GM12878 (cell line): ENCODE results near the gene SEMA7A. TPM values are rescaled to one million over a fixed set of nuclear protein-coding genes. Genes with fewer than 3 reads are reported as not detected.

Experiments
- ATAC-seq: fragments of 200-7000 bp; cut with Tn5 transposase; 3 replicates; pipeline ENCODE4 v1.9.1; 2020; ENCODE audit warnings: mild to moderate bottlenecking, moderate library complexity
- BruUV-seq: library from RNA; stranded (reverse); fragments of 400-500 nt; replicated peaks from 2 replicates; lab custom pipeline; 2021; lab: Mats Ljungman, UMichigan
- CTCF ChIA-PET: fragments of 300-600 bp; sonication (Branson Sonifier 250); formaldehyde crosslinking; extraction: SDS; loops from one replicate; lab custom pipeline; 2021; ENCODE audit warnings: inconsistent platforms; lab: Yijun Ruan, JAX
- POLR2A ChIA-PET: fragments of 350-600 bp; formaldehyde crosslinking; extraction: SDS; loops from one replicate; lab custom pipeline; 2021; ENCODE audit warnings: inconsistent platforms; lab: Charles Lee
- RAD21 ChIA-PET: fragments of 300-600 bp; sonication (Branson Sonifier 250); formaldehyde crosslinking; loops from one replicate; lab custom pipeline; 2023; ENCODE audit warnings: antibody characterized with exemption; ENCODE audit not compliant: unreplicated experiment; lab: Charles Lee
- SMC1A ChIA-PET: fragments of 300-600 bp; sonication (Branson Sonifier 250); formaldehyde crosslinking; loops from one replicate; lab custom pipeline; 2023; ENCODE audit not compliant: unreplicated experiment, uncharacterized antibody; lab: Charles Lee
- DNase-seq: peaks from one replicate; pipeline ENCODE4 v3.0.0-alpha.2; 2011; ENCODE audit warnings: low read depth, low spot score
- FAIRE-seq: peaks from 3 replicates; lab custom pipeline; 2011; peaks lifted over from hg19 to GRCh38; lab: Jason Lieb, UNC
- H2AFZ ChIP-seq: 2 replicates; pipeline ENCODE4 v1.6.0; 2011; ENCODE audit warnings: low read depth, low read length, control low read depth; ENCODE audit not compliant: control insufficient read depth
- H3K27ac ChIP-seq: 2 replicates; pipeline ENCODE4 v1.5.1; 2011; ENCODE audit warnings: control low read depth; ENCODE audit not compliant: control insufficient read depth, insufficient read depth
- H3K27me3 ChIP-seq, 2 experiments: replicated peaks in 1 of 2; 2 replicates each; pipeline versions ENCODE4 v1.6.0 to v1.6.1; 2011; ENCODE audit warnings: low read length in 1 of 2; ENCODE audit not compliant: control insufficient read depth in 2 of 2, insufficient read depth in 2 of 2
- H3K36me3 ChIP-seq, 2 experiments: 2 replicates each; pipeline ENCODE4 v1.5.1; 2011; ENCODE audit warnings: low read length in 1 of 2; ENCODE audit not compliant: control insufficient read depth in 2 of 2, insufficient read depth in 2 of 2
- H3K4me1 ChIP-seq: 2 replicates; pipeline ENCODE4 v1.6.1; 2011; ENCODE audit warnings: mild to moderate bottlenecking, low read length, moderate library complexity, mixed read lengths; ENCODE audit not compliant: control insufficient read depth, insufficient read depth
- H3K4me2 ChIP-seq: 2 replicates; pipeline ENCODE4 v1.6.0; 2011; ENCODE audit warnings: control low read depth; ENCODE audit not compliant: control insufficient read depth, insufficient read depth
- H3K4me3 ChIP-seq: fragments of 200-600 bp; sonication (generic); 2 replicates; pipeline ENCODE4 v1.5.1; 2016
- H3K79me2 ChIP-seq: 2 replicates; pipeline ENCODE4 v1.6.0; 2011; ENCODE audit warnings: low read length; ENCODE audit not compliant: control insufficient read depth, insufficient read depth
- H3K9ac ChIP-seq: 2 replicates; pipeline ENCODE4 v1.8.0; 2011; ENCODE audit warnings: low read length, control low read depth, mixed read lengths; ENCODE audit not compliant: control insufficient read depth, insufficient read depth
- H3K9me3 ChIP-seq: replicated peaks from 3 replicates; pipeline ENCODE4 v1.5.1; 2011; ENCODE audit warnings: mild to moderate bottlenecking, low read length; ENCODE audit not compliant: control insufficient read depth, insufficient read depth
- H4K20me1 ChIP-seq: 2 replicates; pipeline ENCODE4 v1.6.0; 2011; ENCODE audit not compliant: control insufficient read depth, insufficient read depth
- BACH1 ChIP-seq: fragments of 450-650 bp; IDR thresholded peaks from 2 replicates; pipeline ENCODE4 v1.6.1; 2017; ENCODE audit warnings: mild to moderate bottlenecking, borderline replicate concordance
- EZH2 ChIP-seq: IDR thresholded peaks from 2 replicates; pipeline ENCODE4 v1.6.1; 2012; ENCODE audit warnings: low read depth, mild to moderate bottlenecking, control low read depth, inconsistent platforms, low read length, borderline replicate concordance; ENCODE audit not compliant: control insufficient read depth
- GATAD2B ChIP-seq: fragments of 450-650 bp; conservative IDR thresholded peaks from 2 replicates; pipeline ENCODE4 v1.6.1; 2017; ENCODE audit warnings: low read depth, mild to moderate bottlenecking, moderate library complexity
- HCFC1 ChIP-seq: fragments of 150-350 bp; IDR thresholded peaks from 2 replicates; pipeline ENCODE4 v1.6.1; 2014; ENCODE audit warnings: low read length
- IKZF1 ChIP-seq: fragments of 450-650 bp; conservative IDR thresholded peaks from 2 replicates; pipeline ENCODE4 v1.6.1; 2017; ENCODE audit warnings: antibody characterized with exemption, mild to moderate bottlenecking
- LARP7 ChIP-seq: fragments of 450-650 bp; IDR thresholded peaks from 2 replicates; pipeline ENCODE4 v1.6.1; 2017; ENCODE audit warnings: mild to moderate bottlenecking
- NBN ChIP-seq: fragments of 450-650 bp; IDR thresholded peaks from 2 replicates; pipeline ENCODE4 v1.6.1; 2016
- POLR2AphosphoS2 ChIP-seq: IDR thresholded peaks from 2 replicates; pipeline ENCODE4 v1.6.1; 2011; ENCODE audit warnings: low read depth, mild to moderate bottlenecking, low read length, improper control_type of control experiment, moderate library complexity
- POU2F2 ChIP-seq: IDR thresholded peaks from 3 replicates; pipeline ENCODE4 v1.6.1; 2011; ENCODE audit warnings: low read depth, mild to moderate bottlenecking, low read length, borderline replicate concordance
- RELA ChIP-seq: fragments of 450-650 bp; IDR thresholded peaks from 2 replicates; pipeline ENCODE4 v1.8.0; 2014; ENCODE audit warnings: borderline replicate concordance; ENCODE audit not compliant: partially characterized antibody
- RFX5 ChIP-seq: IDR thresholded peaks from 2 replicates; pipeline ENCODE4 v1.6.1; 2011; ENCODE audit warnings: low read depth, low read length, improper control_type of control experiment
- SIX5 ChIP-seq: IDR thresholded peaks from 2 replicates; pipeline ENCODE4 v1.6.1; 2011; ENCODE audit warnings: mild to moderate bottlenecking, low read depth, low read length, moderate library complexity; ENCODE audit not compliant: severe bottlenecking
- SMARCA5 ChIP-seq: fragments of 450-650 bp; IDR thresholded peaks from 2 replicates; pipeline ENCODE4 v1.6.1; 2017; ENCODE audit warnings: mild to moderate bottlenecking
- STAT1 ChIP-seq: fragments of 450-650 bp; conservative IDR thresholded peaks from 2 replicates; pipeline ENCODE4 v1.6.1; 2014; ENCODE audit warnings: antibody characterized with exemption, mild to moderate bottlenecking
- TCF12 ChIP-seq: IDR thresholded peaks from 2 replicates; pipeline ENCODE4 v1.6.1; 2011; ENCODE audit warnings: low read depth, mild to moderate bottlenecking, low read length
- YBX1 ChIP-seq: fragments of 450-650 bp; IDR thresholded peaks from 2 replicates; pipeline ENCODE4 v1.6.1; 2016; ENCODE audit warnings: antibody characterized with exemption
- YY1 ChIP-seq: IDR thresholded peaks from 2 replicates; pipeline ENCODE4 v1.6.1; 2011; ENCODE audit warnings: low read depth, mild to moderate bottlenecking, low read length
- ZNF207 ChIP-seq: fragments of 450-650 bp; IDR thresholded peaks from 2 replicates; pipeline ENCODE4 v1.6.1; 2014; ENCODE audit warnings: antibody characterized with exemption, mild to moderate bottlenecking, borderline replicate concordance
- ZNF217 ChIP-seq: fragments of 450-650 bp; IDR thresholded peaks from 2 replicates; pipeline ENCODE4 v1.6.1; 2017; ENCODE audit warnings: antibody characterized with exemption, mild to moderate bottlenecking
- WGBS: methylation state at CpG from one replicate; pipeline ENCODE4 v1.1.6; 2016; ENCODE audit warnings: low lambda C conversion rate; ENCODE audit not compliant: insufficient replicate concordance, insufficient coverage; ENCODE audit errors: missing lambda C conversion rate; 5-methylcytosine and 5-hydroxymethylcytosine counted together
- in situ Hi-C: fragments of 300-500 bp; cut with MboI; formaldehyde crosslinking; loops from 9 replicates; pipeline ENCODE4 v1.14.3; 2018; ENCODE audit warnings: mixed read lengths
- intact Hi-C: fragments of 100-400 bp; cut with micrococcal nuclease; formaldehyde crosslinking; loops from one replicate; pipeline ENCODE4 v1.14.2; 2022; ENCODE audit not compliant: unreplicated experiment
- polyA plus RNA-seq, 11 experiments: library from polyadenylated mRNA; depleted of rRNA in 4 of 11; unstranded in 6 of 11; stranded (reverse) in 5 of 11; fragments of >200 nt; fragmentation: Nextera tagmentation in 4 of 11; fragmentation: Illumina TruSeq in 1 of 11; extraction: Ambion mirVana in 4 of 11; extraction: Trizol in 1 of 11; gene quantifications; 1 replicate in 1 of 11; 2 replicates in 10 of 11; pipeline versions ENCODE4 v1.2.1 to v1.2.3, GENCODE V29; 2011 to 2016; ENCODE audit warnings: inconsistent platforms in 2 of 11, missing spikeins in 2 of 11, low read depth in 1 of 11
- total RNA-seq, 4 experiments: library from RNA; depleted of rRNA in 3 of 4; stranded (reverse); fragments of >200 nt in 3 of 4; fragmentation: Illumina TruSeq in 1 of 4; extraction: Trizol in 1 of 4; gene quantifications; 2 replicates each; pipeline versions ENCODE4 v1.2.1 to v1.2.3, GENCODE V29; 2013 to 2021
- TF ChIP-seq, protein P1 (sequence below): IDR thresholded peaks from 2 replicates; pipeline ENCODE4 v1.6.1; 2012; ENCODE audit warnings: improper control_type of control experiment, low read depth, low read length; ENCODE audit not compliant: insufficient replicate concordance
- TF ChIP-seq, protein P2 (sequence below): IDR thresholded peaks from 2 replicates; pipeline ENCODE4 v1.6.1; 2011; ENCODE audit warnings: borderline replicate concordance, low read depth, mild to moderate bottlenecking, moderate library complexity, mixed read lengths, low read length; ENCODE audit not compliant: insufficient read depth; ENCODE audit errors: extremely low read length

The SEMA7A gene
- total and polyA plus RNA-seq, 10 of the 15 experiments (the other 5 are each of a cell fraction or from before 2014, with no cell fraction given): 0.08 to 112 (median 53.5) TPM

DNA sequence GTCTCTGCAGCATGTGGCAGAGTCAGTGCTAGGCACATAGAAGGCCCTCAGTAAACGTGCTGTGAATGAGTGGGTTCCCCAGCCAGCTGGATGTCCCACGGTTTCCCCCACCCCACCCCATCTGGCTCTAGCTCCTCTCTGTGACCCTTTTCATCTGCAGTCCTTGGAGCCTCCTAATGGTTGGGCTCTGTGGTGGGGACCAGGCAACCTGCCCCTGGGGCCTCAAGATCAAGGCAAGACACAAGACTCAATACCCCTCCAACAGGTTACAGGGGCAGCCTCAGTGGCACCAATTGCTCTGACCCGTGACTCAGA lies 49.2 kb downstream of the SEMA7A start:
- CTCF ChIA-PET: interaction anchor here (0.9 to 21.7 kb wide), 13 partner anchors 9 to 414 kb away, joined by 3 to 655 read pairs (median 4); partner anchors contain the start of genes SEMA7A and UBL7
- peaks cover 65% of the 10 kb centered on the region for H3K4me1 ChIP-seq
- H3K9me3 ChIP-seq: no peaks in the 10 kb centered on the region
- 0% methylated on average over 3 of the region's 3 CpGs for WGBS
- peak overlapping the region; percentile 77 for H3K9ac ChIP-seq
- intact Hi-C loops (no loop called here), in situ Hi-C loops (loop anchor here (5.0 kb wide), 2 partner anchors 53 to 158 kb away; partner anchors contain the start of gene ARID3B)
- H3K4me2 ChIP-seq: peak overlapping the region; percentile 81
- no peak for DNase-seq
- peak overlapping the region; percentile 97 for H3K27ac ChIP-seq
- no peaks in the 10 kb centered on the region for H3K27me3 ChIP-seq
- TSS peak; percentile 68 for BruUV-seq
- H3K79me2 ChIP-seq: peaks cover 30% of the 10 kb centered on the region
- H2AFZ ChIP-seq: no peak overlapping the region
- SMC1A ChIA-PET: interaction anchor here (0.6 to 21.3 kb wide), 15 partner anchors 9 to 403 kb away, joined by 3 to 544 read pairs (median 5); partner anchors contain the start of genes ARID3B, SEMA7A and UBL7
- RAD21 ChIA-PET: interaction anchor here (0.6 to 7.4 kb wide), 23 partner anchors 10 to 566 kb away, joined by 3 to 262 read pairs (median 5); partner anchors contain the start of genes ARID3B, PML, SEMA7A and UBL7
- no peak for ATAC-seq
- H3K36me3 ChIP-seq: no peaks in the 10 kb centered on the region; a peak in 1 of 4 replicates
- POLR2A ChIA-PET: interaction anchor here (0.5 to 15.8 kb wide), 19 partner anchors 10 to 404 kb away, joined by 3 to 302 read pairs (median 4); partner anchors contain the start of genes ARID3B, SEMA7A and UBL7
- FAIRE-seq: no peak
- no peaks in the 10 kb centered on the region for H4K20me1 ChIP-seq
- peak overlapping the region; percentile 20; the same call in 1 of the 2 replicates for H3K4me3 ChIP-seq
- TF ChIP-seq POLR2AphosphoS2 (no peak), ZNF217 (0 out of 2 replicates have a peak, but pooled peaks have one; percentile 27), RFX5 (no peak), POU2F2 (no peak), RELA (no peak), NBN (no peak), YBX1 (no peak), STAT1 (no peak), BACH1 (peak; percentile 50; the same call in 1 of the 2 replicates), IKZF1 (no peak), EZH2 (no peak), HCFC1 (no peak), SMARCA5 (no peak), LARP7 (0 out of 2 replicates have a peak, but pooled peaks have one; percentile 39), YY1 (no peak), TCF12 (0 out of 2 replicates have a peak, but pooled peaks have one; percentile 25), ZNF207 (no peak), SIX5 (no peak), GATAD2B (no peak)
- TF ChIP-seq, protein P1, sequence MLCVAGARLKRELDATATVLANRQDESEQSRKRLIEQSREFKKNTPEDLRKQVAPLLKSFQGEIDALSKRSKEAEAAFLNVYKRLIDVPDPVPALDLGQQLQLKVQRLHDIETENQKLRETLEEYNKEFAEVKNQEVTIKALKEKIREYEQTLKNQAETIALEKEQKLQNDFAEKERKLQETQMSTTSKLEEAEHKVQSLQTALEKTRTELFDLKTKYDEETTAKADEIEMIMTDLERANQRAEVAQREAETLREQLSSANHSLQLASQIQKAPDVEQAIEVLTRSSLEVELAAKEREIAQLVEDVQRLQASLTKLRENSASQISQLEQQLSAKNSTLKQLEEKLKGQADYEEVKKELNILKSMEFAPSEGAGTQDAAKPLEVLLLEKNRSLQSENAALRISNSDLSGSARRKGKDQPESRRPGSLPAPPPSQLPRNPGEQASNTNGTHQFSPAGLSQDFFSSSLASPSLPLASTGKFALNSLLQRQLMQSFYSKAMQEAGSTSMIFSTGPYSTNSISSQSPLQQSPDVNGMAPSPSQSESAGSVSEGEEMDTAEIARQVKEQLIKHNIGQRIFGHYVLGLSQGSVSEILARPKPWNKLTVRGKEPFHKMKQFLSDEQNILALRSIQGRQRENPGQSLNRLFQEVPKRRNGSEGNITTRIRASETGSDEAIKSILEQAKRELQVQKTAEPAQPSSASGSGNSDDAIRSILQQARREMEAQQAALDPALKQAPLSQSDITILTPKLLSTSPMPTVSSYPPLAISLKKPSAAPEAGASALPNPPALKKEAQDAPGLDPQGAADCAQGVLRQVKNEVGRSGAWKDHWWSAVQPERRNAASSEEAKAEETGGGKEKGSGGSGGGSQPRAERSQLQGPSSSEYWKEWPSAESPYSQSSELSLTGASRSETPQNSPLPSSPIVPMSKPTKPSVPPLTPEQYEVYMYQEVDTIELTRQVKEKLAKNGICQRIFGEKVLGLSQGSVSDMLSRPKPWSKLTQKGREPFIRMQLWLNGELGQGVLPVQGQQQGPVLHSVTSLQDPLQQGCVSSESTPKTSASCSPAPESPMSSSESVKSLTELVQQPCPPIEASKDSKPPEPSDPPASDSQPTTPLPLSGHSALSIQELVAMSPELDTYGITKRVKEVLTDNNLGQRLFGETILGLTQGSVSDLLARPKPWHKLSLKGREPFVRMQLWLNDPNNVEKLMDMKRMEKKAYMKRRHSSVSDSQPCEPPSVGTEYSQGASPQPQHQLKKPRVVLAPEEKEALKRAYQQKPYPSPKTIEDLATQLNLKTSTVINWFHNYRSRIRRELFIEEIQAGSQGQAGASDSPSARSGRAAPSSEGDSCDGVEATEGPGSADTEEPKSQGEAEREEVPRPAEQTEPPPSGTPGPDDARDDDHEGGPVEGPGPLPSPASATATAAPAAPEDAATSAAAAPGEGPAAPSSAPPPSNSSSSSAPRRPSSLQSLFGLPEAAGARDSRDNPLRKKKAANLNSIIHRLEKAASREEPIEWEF: no peak
- TF ChIP-seq, protein P2, sequence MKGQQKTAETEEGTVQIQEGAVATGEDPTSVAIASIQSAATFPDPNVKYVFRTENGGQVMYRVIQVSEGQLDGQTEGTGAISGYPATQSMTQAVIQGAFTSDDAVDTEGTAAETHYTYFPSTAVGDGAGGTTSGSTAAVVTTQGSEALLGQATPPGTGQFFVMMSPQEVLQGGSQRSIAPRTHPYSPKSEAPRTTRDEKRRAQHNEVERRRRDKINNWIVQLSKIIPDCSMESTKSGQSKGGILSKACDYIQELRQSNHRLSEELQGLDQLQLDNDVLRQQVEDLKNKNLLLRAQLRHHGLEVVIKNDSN: no peak
